ENCODE measurements around the gene MSANTD3. TPM values are rescaled to one million over a fixed set of nuclear protein-coding genes. Genes with fewer than 3 reads are reported as not detected.

Gene MSANTD3
- total RNA-seq, 1 experiment from 2014 or later: 86.9 TPM

DNA sequence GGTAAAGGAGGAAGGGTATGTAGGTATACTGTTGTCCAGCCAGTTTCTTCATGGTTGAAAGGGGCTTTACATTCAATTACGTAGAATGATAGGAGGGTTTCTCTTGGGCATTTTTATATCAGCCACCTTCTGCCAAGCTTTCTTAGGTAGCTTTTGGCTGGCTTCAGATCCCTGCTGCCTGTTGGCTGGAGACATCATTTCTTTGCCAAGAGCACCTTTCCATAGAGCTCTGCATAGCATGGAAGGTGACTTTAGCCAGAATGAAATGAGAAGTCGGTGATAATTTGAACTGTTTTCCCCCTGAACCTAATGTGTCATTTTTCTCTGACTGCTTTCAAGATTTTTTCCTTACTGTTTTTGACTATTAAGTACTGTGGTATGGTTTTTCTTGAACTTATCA lies 72.9 kb downstream of the MSANTD3 start:
- H3K27me3 ChIP-seq (ENCODE audit: low read length): no peaks in the 10 kb centered on the region
- H3K9me3 ChIP-seq (ENCODE audit: low read length): no peaks in the 10 kb centered on the region
- no peak overlapping the region for H3K27ac ChIP-seq (ENCODE audit: low read length)
- TF ChIP-seq EZH2phosphoT487 (IDR thresholded peaks at IDR 0.05; ENCODE audit: borderline replicate concordance, low read length) (no peak), CTCF (conservative IDR thresholded peaks at IDR 0.05; ENCODE audit: low read depth, low read length) (no peak), EZH2 (IDR thresholded peaks at IDR 0.05; ENCODE audit: low read length, unreplicated experiment) (no peak)
- no peaks in the 10 kb centered on the region for H3K36me3 ChIP-seq (ENCODE audit: low read depth, low read length)
- CTCF ChIA-PET: no interaction called here
- no peaks in the 10 kb centered on the region for H4K20me1 ChIP-seq (ENCODE audit: low read length)
- BruUV-seq (replicated peaks): no TSS peak
- no peak overlapping the region for H3K4me2 ChIP-seq (ENCODE audit: low read length)
- no peaks in the 10 kb centered on the region for H3F3A ChIP-seq (ENCODE audit: low read length, unreplicated experiment)
- POLR2A ChIA-PET (ENCODE audit: unreplicated experiment): no interaction called here
- DNase-seq (no peak), ATAC-seq (no peak)
- H3K4me1 ChIP-seq (ENCODE audit: insufficient read depth, low read length): no peaks in the 10 kb centered on the region
- intact Hi-C loops (cut with micrococcal nuclease): no loop called here
- H3K4me3 ChIP-seq (ENCODE audit: low read length): no peak overlapping the region
- no peaks in the 10 kb centered on the region for H3K79me2 ChIP-seq (ENCODE audit: low read length)
- H3K9ac ChIP-seq (ENCODE audit: low read length): no peak overlapping the region
- no peaks in the 10 kb centered on the region for H3K9me2 ChIP-seq (replicated peaks; ENCODE audit: low read length)
- H2AFZ ChIP-seq (ENCODE audit: low read length): no peak overlapping the region

Other genes starting within 250 kb of the MSANTD3 start
- gene TEX10, start 74.2 kb upstream of the MSANTD3 start, total RNA-seq (2014; rRNA removed): 19.4 and 22.1 TPM in 2 replicates
- gene TMEFF1, start 46.0 kb downstream of the MSANTD3 start, total RNA-seq (2014; rRNA removed): not detected in 2 replicates
- 0.95 and 1.0 TPM in 2 replicates for gene CAVIN4, start 150.9 kb downstream of the MSANTD3 start, total RNA-seq (2014; rRNA removed)